ENCODE results near the gene RASAL2. TPM values are rescaled to one million over a fixed set of nuclear protein-coding genes. Genes with fewer than 3 reads are reported as not detected.

RASAL2 gene
- total and polyA plus RNA-seq, 2 of the 4 experiments (the other 2 are of a cell fraction): 13.1 to 20.6 TPM

DNA sequence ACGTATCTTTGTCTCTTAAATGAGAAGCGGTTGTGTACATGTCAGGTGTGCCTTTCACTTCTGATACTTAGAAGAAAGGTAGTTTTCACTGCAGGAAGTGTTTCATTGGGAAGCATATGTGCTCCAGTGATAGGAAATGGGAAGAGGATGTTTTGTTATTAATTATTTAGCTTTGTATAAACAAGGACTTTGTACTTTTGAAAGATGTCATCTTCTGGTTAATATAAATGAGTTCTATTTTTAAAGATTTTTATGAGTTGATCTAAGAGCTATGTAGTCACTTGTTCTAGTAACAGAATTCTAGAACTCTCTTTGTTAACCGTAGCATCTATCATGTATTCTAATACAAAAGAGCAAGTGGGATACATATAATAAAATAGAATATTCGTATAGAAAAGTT is 130.5 kb downstream of the RASAL2 start:
- H2AFZ ChIP-seq (replicated peaks; ENCODE audit: low read length, poor library complexity): no peak overlapping the region
- no peak overlapping the region for H2BK5ac ChIP-seq (ENCODE audit: low read depth, low read length, poor library complexity, severe bottlenecking)
- no peaks in the 10 kb centered on the region for H3K36me3 ChIP-seq (ENCODE audit: control insufficient read depth, insufficient read depth, low read length)
- H3K27me3 ChIP-seq (ENCODE audit: control insufficient read depth, insufficient read depth, low read length): no peaks in the 10 kb centered on the region
- no peak overlapping the region for H3K4ac ChIP-seq (ENCODE audit: low read depth, low read length)
- TF ChIP-seq MAFK (IDR thresholded peaks at IDR 0.05; ENCODE audit: low read depth, low read length) (no peak), CEBPB (IDR thresholded peaks at IDR 0.05; ENCODE audit: low read depth, low read length) (no peak), RAD21 (IDR thresholded peaks at IDR 0.05; ENCODE audit: low read length) (no peak), POLR2A (IDR thresholded peaks at IDR 0.05; ENCODE audit: low read depth, low read length) (no peak), CHD1 (IDR thresholded peaks at IDR 0.05; ENCODE audit: low read depth, low read length) (no peak), SMC3 (IDR thresholded peaks at IDR 0.05; ENCODE audit: low read depth, low read length) (no peak)
- TF ChIP-seq, protein P1, sequence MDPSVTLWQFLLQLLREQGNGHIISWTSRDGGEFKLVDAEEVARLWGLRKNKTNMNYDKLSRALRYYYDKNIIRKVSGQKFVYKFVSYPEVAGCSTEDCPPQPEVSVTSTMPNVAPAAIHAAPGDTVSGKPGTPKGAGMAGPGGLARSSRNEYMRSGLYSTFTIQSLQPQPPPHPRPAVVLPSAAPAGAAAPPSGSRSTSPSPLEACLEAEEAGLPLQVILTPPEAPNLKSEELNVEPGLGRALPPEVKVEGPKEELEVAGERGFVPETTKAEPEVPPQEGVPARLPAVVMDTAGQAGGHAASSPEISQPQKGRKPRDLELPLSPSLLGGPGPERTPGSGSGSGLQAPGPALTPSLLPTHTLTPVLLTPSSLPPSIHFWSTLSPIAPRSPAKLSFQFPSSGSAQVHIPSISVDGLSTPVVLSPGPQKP (IDR thresholded peaks at IDR 0.05; ENCODE audit: borderline replicate concordance, low read depth, low read length): no peak
- TF ChIP-seq, protein P2, sequence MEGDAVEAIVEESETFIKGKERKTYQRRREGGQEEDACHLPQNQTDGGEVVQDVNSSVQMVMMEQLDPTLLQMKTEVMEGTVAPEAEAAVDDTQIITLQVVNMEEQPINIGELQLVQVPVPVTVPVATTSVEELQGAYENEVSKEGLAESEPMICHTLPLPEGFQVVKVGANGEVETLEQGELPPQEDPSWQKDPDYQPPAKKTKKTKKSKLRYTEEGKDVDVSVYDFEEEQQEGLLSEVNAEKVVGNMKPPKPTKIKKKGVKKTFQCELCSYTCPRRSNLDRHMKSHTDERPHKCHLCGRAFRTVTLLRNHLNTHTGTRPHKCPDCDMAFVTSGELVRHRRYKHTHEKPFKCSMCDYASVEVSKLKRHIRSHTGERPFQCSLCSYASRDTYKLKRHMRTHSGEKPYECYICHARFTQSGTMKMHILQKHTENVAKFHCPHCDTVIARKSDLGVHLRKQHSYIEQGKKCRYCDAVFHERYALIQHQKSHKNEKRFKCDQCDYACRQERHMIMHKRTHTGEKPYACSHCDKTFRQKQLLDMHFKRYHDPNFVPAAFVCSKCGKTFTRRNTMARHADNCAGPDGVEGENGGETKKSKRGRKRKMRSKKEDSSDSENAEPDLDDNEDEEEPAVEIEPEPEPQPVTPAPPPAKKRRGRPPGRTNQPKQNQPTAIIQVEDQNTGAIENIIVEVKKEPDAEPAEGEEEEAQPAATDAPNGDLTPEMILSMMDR (conservative IDR thresholded peaks at IDR 0.05; ENCODE audit: low read depth, low read length): no peak
- TF ChIP-seq, protein P3, sequence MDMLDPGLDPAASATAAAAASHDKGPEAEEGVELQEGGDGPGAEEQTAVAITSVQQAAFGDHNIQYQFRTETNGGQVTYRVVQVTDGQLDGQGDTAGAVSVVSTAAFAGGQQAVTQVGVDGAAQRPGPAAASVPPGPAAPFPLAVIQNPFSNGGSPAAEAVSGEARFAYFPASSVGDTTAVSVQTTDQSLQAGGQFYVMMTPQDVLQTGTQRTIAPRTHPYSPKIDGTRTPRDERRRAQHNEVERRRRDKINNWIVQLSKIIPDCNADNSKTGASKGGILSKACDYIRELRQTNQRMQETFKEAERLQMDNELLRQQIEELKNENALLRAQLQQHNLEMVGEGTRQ (IDR thresholded peaks at IDR 0.05; ENCODE audit: low read depth, low read length): no peak
- H3K14ac ChIP-seq (replicated peaks; ENCODE audit: low read depth, low read length): no peak overlapping the region
- in situ Hi-C loops (cut with MboI; ENCODE audit: low sequenced_read_pairs): no loop called here
- H3K4me3 ChIP-seq (ENCODE audit: insufficient read depth, low read depth, low read length): no peak overlapping the region
- no peak overlapping the region for H3K4me2 ChIP-seq (ENCODE audit: low read depth, low read length)
- no peak overlapping the region for H2AK5ac ChIP-seq (ENCODE audit: low read depth, low read length)
- intact Hi-C loops (cut with micrococcal nuclease): no loop called here
- ATAC-seq (ENCODE audit: low read depth) (no peak), DNase-seq (no peak)
- CTCF ChIA-PET: interaction anchor here (0.7 kb wide), 1 partner anchor 192 kb away, joined by 3 read pairs; no protein-coding TSS in a partner anchor
- H2AK9ac ChIP-seq (replicated peaks; ENCODE audit: low read depth, low read length, poor library complexity): no peak overlapping the region
- no CpG with 5 or more reads among the region's 4 CpGs for WGBS, 2 experiments (ENCODE audit: extremely low coverage in 2 of 2, insufficient read length in 1 of 2)
- H3K23ac ChIP-seq (ENCODE audit: low read depth, low read length): no peak overlapping the region
- H4K8ac ChIP-seq (ENCODE audit: low read depth in 2 of 2, low read length in 2 of 2): no peak overlapping the region
- H2BK20ac ChIP-seq (ENCODE audit: low read depth, low read length): no peak overlapping the region
- no peak overlapping the region for H4K91ac ChIP-seq (ENCODE audit: insufficient read depth, low read depth, low read length)
- H4K20me1 ChIP-seq (ENCODE audit: insufficient read depth, low read length): no peaks in the 10 kb centered on the region; the same call in 1 of the 2 replicates
- H3K9me1 ChIP-seq (ENCODE audit: insufficient read depth, low read length): peaks cover 4% of the 10 kb centered on the region; the same call in 1 of the 2 replicates
- no peak overlapping the region for H3K18ac ChIP-seq (ENCODE audit: low read depth, low read length)
- dilution Hi-C loops (cut with HindIII; ENCODE audit: low sequenced_read_pairs, unreplicated experiment): no loop called here
- H2BK120ac ChIP-seq (ENCODE audit: low read depth, low read length): no peak overlapping the region
- POLR2A ChIA-PET (ENCODE audit: unreplicated experiment): no interaction called here
- H3K79me1 ChIP-seq (ENCODE audit: low read depth in 1 of 2, low read length in 2 of 2): peaks cover 23 to 28% of the 10 kb centered on the region in 2 experiments
- no peaks in the 10 kb centered on the region for H3K9me3 ChIP-seq (ENCODE audit: control insufficient read depth, insufficient read depth, low read length)
- no peak overlapping the region for H3K27ac ChIP-seq (ENCODE audit: insufficient read depth, low read length)
- no peak overlapping the region for H3K9ac ChIP-seq (ENCODE audit: low read depth, low read length)
- no peak overlapping the region for H4K5ac ChIP-seq (ENCODE audit: low read depth, low read length)
- peaks cover 2% of the 10 kb centered on the region; the same call in 1 of the 2 replicates for H3K4me1 ChIP-seq (ENCODE audit: control insufficient read depth, insufficient read depth, low read length)
- no TSS peak for BruUV-seq (replicated peaks)
- no peak overlapping the region for H2BK15ac ChIP-seq (ENCODE audit: low read depth, low read length)
- H3K56ac ChIP-seq (ENCODE audit: extremely low read depth, insufficient read depth, low read length): no peak overlapping the region
